NOMO-1 treated with dmso at 0.1 percent for 144 hours (cell line): Measurements from ENCODE around the gene TTLL10.
A peak's percentile ranks its signal among the peaks of the same experiment; 100 is the strongest.

Experiments
- DNase-seq: peaks from one replicate; lab custom pipeline; 2025; ENCODE audit not compliant: unreplicated experiment; lab: John Stamatoyannopoulos, UW

Gene TTLL10

DNA sequence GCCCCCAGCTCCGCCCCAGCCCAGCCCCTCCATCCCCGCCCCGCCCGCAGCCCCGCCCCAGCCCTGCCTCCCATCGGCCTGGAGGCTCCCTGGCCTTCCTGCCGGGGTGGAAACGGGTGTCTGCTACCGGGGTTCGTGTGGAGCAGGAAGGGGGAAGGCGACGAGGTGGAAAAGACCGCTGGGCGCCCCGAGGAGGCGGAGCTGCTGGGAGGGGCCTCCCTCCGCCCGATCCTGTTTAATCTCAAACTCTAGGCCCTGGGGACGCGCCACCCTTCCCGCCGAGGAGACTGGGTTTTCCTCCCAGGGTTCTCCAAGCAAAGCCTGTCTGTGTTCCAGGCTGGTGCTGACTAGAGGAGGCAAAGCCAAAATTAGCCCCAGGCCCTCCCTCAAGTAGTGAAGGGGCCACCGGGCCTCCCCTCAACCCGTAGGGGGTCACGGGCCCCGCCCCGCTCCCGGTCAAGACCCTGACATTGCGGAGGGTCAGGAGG, 16.2 kb upstream of the TTLL10 start:
- peak; percentile 77 for DNase-seq

DNA sequence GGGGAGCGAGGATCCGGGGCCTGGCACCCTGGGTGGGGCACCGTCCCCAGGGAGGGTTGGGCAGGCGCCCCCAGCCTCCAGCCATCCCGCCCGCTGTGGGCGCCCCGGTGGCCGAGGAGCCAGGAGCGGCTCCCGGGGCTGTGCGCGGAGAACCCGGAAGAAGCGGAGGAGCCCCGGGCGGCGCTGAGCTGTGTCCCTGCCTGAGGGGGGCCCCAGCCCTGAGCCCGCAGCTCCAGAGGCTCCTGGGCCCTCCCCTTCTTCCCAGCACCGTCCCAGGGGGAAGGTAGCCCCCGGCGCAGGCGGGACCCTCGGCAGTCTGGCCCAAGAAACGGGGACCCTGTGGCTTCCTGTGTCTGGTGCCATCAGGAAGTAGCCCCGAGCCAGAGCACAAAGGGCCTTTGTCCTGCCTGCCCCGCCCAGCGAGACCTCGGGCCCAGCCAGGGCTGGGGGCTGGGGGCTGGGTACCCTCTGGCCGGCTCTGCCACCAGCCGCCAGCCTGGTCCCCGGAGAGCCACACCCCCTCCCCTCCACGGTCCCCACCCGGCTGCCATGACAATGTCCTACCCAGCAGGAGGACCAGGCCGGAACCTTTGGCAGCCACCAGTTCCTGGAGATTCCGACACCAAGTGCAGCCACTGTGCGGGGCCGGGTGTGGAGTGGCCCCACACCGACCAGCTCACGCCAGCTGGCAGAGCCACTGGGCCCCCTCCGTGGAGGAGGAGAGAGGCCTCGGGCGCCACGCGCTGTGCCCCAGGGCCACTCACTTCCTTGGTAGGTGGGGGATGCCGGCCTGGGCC, 15.6 kb upstream of the TTLL10 start:
- DNase-seq = no peak

DNA sequence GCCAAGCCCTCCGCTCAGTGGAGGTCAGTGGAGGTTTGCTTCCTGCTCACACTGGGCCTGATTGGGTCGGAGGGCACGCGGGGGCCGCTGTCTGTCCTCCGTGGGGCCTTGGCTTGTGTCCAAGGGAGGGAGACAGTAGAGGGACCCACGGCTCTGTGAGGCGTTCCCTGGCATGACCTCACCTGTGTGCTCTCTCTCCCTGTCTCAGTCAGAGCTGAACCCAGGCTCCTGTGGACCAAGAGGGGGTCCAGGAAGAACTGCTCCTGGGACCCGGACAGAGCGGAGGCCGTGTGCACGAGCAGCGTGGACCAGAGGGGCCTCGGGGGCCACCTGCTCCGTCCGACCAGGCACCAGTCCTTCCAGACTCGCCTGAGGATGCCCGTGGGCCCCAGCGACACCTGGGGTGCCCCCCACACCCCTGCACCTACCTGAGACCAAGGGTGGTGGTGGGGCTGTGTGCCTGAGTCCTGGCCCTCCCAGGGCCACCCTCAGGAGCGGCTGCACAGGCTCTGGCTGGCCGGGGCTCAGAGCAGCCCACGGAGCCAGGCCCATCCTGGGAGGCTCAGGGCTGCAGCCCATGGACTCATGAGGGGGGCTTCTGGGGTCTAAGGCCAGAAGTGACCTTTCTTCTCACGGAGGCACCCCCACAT, 13.3 kb upstream of the TTLL10 start:
- no peak for DNase-seq

DNA sequence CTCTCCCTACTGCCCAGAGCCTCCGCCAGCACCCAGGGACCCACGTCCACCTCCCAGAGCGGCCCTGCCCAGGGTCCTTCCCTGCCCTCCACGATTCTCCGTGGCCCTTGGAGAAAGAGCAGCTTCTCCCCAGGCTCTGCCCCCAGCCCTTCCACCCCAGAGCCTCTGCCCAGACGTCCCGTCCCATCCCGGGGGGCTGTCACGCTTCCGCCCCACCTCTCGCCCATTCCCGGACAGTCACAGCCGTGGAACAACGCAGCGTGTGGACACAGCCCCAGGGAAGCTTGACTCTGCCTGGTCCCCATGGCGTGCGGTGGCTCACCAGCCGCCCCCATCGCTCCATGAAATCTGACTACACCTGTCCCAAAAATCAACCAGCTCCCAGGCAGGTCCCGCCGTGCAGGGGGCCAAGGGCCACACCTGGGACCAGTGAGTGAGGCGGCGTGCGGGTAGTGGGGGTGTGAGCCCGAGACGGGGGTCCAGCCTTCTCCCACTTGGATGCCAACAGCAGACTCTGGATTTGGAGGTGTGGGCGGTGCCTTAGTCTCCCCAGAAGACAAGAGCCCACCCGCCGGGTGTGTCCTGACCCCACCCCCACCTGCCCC, 12.5 kb upstream of the TTLL10 start:
- no peak for DNase-seq

DNA sequence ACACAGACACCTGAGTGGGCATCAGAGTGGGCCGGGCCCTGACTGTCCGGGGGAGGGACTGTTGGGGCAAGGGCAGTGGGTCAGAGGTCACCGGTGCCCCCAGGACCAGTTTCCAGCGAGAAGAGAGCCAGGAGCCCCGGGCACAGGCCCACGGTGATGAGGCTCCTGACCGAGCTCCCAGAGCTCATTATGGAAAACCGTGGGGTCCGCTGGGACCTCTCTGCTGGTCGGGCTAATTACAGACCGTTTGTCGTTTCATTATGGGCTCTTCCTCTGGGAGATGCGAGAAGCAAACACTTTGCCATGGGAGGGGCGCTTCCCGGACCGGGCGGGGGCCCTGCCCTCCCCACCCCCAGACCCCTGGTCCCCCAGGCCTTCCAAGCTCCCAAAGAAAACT, 12.0 kb upstream of the TTLL10 start:
- DNase-seq = no peak

DNA sequence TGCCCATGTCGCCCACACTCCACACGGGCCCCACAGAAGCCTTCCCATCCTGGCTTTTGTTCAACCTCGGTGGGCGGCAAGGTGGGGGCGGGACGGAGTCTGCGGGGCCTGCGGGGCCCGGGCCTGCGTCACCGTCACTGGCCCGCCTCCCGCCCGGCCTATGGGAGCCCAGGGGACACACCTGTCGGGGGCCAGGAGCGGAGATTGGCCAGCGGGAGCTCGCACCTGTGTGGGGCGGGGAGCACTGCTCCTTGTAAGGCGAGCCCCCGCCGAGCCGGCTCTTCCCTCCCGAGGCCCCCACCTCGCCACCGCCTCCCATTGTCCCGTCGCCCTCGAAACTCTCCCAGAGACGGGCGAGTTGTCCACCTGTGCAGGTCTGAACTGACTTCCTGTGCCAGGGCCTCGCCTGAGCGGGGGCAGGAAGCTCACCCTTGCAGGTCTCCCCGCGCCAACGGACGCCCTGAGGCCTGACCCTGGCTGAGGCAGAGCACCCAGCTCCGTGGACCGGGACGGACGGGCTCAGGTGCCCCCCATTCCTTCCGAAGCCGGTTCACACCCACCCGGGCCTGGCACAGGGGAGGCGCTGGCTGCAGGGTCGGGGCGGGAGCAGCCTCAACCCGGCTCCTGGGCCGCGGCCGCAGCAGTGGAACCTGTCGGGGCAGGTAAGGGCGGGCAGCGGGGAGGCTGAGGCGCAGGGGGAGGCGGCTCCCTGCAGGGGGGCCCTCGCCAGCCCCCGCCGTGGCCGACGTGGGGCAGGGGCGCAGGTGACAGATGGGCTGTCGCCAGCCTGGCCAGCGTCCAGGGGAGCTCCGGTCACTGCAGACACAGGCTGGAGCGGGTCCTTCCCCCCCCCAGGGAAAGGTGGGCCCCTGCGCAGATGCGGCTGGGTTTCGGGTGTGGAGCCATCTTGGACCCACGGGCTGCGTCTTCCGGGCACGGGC, 10.8 kb upstream of the TTLL10 start:
- no peak for DNase-seq

DNA sequence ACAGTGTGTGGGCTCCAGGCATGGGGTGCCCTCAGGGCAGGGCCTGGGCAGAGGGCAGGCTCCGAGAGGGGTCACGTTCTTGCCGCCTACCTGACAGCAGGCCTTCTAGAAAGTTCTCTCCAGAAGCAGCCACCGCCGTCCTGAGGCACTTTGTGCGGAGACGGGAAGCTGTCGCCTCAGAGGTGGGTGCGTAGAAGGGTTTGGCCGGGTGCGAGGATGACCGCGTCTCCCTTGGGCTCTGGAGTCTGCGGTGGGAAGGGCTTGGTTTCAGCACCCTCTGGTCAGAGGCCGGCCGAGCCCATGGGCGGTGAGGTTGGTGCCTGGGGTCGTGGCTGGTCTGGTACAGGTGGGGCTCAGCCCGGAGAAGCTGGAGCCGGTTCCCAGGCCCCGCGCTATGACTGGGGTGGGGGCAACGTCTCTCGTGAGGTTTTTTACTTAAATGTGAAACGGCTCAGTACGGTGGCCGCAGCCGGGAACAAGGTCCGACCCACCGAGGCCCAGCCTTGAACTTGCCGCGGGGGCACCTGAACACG, 10.1 kb upstream of the TTLL10 start:
- DNase-seq = no peak

DNA sequence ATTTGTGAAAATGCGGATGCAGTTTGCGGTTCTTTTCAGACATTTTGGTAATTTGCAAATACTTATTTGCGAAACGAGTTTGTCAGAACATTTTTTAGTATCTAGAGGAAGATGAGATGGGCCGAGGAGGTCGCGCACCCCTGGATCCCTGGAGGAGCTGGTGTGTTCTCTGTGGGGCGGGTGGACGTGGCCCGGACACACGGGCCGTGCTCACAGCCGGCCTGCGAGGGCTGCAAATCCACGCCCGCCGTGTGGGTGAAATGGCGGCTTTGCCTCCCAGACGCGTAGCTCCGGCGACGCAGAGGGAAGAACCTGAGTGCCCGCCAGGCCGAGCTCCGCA, 9.3 kb upstream of the TTLL10 start:
- no peak for DNase-seq

DNA sequence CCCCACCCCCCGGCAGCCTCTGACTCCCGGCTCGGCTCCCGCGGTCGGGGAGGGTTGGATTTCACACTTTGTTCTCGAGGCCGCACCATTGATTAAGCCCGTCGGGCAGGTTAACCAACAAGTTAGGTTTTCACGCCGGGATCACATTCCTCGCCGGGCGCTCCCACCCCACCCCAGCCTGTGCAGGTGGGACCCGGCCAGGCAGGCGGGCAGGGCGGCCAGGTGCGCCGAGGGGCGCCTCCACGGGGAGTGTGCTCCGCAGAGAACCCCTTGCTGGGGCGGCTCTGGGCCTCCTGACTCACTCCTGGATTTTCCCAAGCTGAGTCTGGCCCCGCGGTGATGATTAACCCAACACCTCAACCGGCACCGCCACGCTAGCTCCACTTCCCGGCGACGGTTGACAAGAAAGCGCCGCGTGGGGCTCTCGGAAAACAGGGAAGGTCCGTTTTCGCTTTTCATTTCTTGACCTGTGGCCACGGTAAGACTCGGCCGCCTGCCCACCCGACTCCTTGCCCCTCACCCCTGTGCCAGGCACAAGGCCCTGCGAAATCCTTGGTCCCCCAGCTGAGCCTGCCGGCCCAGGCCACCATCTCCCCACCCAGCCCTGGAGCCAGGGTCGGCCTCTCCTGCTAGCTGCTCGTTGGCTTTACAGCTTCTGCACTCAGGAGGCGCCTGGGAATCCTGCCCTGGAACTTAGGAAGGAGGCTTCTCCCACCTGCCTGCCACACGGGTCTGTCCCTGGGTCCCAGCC, 8.8 kb upstream of the TTLL10 start:
- no peak for DNase-seq

DNA sequence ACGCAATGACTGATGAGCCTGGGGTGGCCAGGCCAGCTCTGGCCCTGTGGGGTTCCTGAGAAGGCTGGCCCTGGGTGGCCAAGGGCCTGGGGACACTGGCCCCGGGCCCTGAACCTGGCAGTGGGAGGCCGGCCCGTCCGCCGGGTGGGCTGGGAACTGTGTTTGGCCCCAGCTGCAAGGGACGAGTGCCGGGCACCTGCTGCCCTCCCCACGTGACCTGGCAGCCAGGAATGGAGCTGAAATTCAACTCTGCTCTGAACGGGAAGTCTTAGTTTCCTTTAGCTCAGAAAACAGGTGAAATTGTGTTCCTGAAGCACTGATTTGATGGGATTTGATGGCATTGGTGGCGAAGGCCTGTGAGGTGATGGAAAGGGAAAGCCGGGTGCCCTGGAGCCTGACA, 8.2 kb upstream of the TTLL10 start:
- DNase-seq = no peak

DNA sequence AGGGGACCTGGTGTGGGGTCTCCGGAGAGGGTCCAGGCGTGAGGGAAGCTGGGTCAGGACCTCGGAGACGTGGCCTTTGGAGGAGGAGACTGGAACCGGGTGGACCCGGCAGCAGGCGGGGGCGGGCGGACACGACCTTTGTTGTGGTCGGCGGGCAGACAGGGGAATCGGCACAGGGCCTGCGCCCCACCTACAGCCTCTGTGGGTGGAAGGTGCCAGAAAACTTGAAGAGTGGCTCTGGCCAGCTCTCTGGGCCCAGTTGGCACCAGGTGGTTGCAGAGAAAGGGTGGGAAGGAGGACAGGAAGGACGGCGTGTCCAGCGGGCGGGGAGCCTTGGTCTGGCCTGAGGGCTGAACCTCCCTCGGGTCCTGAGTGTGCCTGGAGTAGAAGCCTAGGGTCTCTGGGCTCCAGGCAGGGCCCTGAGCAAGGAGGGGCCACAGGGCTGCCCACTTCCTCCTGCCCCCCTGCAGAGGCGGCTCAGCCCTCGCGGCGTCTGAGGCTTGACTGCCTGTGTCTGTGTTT, 7.7 kb upstream of the TTLL10 start:
- no peak for DNase-seq

DNA sequence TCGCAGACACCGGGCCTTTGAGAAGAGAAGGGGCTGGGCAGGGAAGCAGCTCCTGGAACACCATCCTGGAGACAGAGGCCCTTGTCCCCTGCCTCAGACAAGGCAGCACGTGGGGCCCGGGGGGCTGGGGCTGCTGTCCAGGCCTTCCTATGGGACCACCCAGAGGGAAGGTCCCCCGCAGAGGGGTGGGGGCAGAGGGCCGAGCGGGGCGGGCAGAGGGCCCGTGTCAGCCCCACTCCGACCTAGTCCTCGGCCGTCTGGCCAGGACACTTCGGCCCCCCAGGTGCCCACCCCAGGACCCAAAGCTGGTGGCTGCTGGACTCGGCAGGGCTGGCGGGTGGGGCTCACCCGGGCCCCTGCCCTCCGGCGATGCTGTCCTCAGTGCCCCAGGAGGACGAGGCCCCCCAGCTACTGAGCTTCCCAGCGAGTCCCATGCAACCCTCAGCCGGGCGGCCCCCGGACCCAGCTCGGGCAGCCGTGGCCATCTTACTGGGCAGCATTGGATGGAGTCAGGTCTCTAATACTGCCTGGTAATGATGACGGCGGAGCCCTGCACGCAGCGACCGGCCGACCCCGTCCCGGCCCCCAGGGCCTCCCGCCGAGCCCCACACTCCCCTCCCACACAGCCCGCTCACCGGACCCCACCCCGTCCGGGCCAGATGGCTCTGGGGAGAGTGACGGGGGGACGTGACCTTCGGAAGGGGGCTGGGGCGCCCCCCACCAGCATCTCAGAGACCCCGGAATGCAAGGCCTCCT, 6.9 kb upstream of the TTLL10 start:
- DNase-seq = no peak

DNA sequence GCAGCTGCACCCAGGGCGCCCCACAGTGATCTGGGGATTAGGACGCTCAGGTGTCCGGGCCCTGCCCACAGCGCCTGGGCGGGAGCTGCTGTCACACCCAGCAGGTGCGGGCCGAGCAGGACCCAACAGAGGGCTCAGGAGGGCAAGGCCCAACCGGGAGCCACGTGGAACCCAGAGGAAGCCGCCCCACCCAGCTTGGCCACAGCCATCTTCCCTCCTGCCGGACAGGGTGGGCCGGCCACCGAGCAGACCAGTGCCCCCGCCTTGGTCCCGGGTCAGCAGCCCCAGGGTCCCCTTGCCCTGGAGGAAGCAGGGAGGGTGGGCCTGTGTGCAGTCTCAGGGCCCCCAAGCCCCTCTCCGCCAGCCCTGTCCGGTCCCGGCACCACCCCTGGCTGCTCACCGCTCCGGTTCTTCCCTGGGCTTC, 6.3 kb upstream of the TTLL10 start:
- no peak for DNase-seq

DNA sequence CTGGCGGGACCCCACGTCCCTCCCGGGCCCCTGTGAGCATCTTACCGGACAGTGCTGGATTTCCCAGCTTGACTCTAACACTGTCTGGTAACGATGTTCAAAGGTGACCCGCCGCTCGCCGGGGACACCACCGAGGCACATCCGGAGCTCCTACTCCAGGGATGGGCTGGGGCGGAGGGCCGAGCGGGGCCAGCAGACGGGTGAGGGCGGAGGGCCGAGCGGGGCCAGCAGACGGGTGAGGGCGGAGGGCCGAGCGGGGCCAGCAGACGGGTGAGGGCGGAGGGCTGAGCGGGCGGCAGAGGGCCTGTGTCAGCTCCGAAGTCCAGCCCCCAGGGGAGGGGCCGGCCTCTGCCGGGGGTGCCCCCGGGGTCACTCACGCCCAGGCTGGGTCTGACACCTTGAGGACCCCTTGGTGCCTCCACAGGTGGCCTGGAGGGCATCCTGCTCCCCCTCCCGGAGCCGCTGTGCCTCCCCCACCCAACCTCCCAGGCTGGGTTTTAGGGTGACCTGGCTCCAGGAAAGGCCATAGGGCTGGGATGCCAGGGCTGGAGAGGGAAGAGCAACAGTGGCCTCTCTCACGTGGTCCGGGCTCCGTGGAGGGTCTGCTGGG, 5.7 kb upstream of the TTLL10 start:
- DNase-seq = no peak

DNA sequence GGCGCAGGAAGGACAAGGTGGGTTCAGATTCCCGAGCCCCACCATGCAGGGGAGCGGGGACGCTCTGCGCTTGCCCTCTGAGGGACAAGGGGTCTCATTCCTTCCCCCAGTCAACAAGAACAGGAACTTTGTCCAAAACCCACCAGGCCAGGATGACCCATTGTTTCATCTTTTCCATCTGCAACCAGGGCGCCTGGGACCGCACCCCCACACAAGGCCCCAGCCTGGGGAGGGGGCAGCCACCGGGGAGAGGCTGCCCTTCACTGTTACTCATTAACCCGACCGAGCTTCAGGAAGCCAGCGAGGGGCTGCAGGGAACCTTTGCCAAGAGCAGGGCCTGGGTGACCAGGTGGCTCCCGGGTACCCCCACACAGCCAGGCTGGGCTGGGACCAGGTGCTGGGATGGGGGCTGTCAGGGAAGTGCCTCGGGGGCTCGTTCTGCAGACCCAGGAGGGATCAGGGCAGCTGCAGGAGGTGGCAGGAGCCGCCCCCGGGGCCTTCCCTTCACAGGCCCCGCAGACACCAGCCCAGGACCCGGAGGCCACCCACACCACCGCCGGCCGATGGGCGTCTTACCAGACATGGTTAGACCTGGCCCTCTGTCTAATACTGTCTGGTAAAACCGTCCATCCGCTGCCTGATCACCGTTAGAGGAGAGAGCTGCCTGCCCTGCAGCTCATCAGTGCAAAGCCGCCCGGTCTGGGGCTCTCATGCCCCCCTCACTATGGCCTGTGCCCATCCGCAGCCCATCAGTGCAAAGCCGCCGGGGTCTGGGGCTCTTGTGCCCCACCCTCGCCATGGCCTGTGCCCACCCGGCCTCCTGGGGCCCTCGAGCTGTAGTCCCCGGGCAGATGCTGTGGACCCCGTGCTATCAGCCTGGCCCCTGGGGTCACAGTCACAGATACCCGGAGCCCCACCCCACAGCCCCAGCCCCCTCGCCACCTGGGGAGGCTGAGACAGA, 4.9 kb upstream of the TTLL10 start:
- DNase-seq = no peak

DNA sequence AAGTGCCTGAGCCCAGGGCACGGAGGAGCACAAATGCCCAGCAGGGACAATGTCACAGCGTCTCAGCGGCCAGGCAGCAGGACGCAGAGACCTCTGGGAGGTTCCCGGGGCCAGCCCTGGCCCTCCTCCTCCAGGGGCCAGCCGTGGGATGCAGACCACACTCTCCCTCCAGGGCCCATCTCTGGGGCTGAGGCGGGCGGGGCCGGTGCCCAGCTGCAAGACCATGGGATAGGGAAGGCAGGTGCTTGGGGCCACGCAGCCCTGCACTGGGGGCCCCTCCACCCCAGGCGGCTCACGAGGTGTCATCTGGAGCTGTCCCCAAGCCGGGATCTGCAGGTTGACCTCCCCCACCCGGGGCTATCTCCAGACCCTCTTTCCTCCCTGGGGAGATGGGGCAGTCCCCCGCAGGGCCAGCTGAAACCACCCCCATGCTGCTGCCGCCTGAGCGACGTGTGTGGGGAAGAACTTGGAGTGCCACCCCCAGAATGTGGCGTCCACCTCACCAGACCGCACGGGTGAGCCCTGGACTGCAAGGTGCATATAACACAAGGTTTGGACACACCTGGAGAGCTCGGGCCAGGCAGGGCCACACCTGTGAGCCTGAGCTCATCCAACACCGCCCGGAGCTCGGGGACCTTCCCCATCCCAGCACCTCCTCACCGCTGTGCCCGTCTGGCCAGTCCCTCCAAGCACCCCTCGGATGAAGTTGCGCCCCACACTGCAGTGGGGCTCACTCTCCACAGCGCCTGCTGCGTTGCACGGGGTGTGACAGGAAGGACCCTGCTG, 4.1 kb upstream of the TTLL10 start:
- DNase-seq = no peak
